Stimulated activated CD4-positive, alpha-beta T cell treated with anti-CD3 and anti-CD28 coated beads, Interleukin-1b, Interleukin-23, amount 100 ng/mL, for 4 hours (primary cell): Measurements from ENCODE around the gene HLA-B.

Experiments
- DNase-seq, 2 donors: peaks; one replicate each; pipeline ENCODE4 v3.0.0-alpha.2; 2020; ENCODE audit warnings: low read depth in 2 of 2

Gene HLA-B

DNA sequence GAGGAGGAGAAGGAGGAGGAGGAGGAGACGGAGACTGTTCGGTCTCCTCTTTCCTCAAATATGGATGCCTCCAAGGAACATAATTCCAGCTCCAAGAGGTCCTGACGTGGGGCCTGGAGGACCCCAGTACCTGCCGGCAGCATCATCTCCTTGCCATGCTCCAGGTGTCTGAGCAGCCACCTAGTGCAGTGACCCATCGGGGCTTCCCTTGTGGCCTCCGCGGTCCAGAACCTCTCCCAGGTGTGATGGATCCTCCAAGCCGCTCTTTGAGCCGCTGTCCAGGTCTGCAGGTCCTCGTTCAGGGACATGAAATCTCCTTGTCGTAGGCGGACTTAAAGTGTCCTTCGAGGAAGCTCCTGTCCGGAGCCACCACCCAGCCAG, 49.3 kb downstream of the HLA-B start:
- DNase-seq, result no peak

- no peak for DNase-seq
These were observed 51.2 kb downstream of the HLA-B start for GRCh38 chr6:31305703-31306219.

GRCh38 chr6:31304683-31305082, 52.3 kb downstream of the HLA-B start:
- no peak for DNase-seq
